Immature natural killer cell (primary cell): ENCODE results near the gene PREX1. TPM values are rescaled to one million over a fixed set of nuclear protein-coding genes. Genes with fewer than 3 reads are reported as not detected.
"Not testable (repeated sequence)": the region's sequence is repeated elsewhere in the genome, so short reads cannot be mapped to it uniquely, and the experiment has no call there.

ENCODE experiments used
- DNase-seq, 3 donors: peaks; one replicate each; pipeline ENCODE4 v3.0.0; 2022; ENCODE audit warnings: mixed read lengths in 1 of 3
- H3K27ac Mint-ChIP-seq, 6 donors: one replicate each; pipeline ENCODE4 v1.8.0; 2020; ENCODE audit warnings: mixed read lengths in 6 of 6, mild to moderate bottlenecking in 5 of 6, inconsistent platforms in 4 of 6, moderate library complexity in 3 of 6
- H3K27me3 Mint-ChIP-seq, 3 donors: one replicate each; pipeline ENCODE4 v1.8.0; 2020 to 2021; ENCODE audit warnings: low read depth in 3 of 3, mild to moderate bottlenecking in 3 of 3, mixed read lengths in 3 of 3, moderate library complexity in 3 of 3, inconsistent platforms in 1 of 3
- H3K36me3 Mint-ChIP-seq, 3 donors: one replicate each; pipeline ENCODE4 v1.8.0; 2020; ENCODE audit warnings: mixed read lengths in 3 of 3, inconsistent platforms in 2 of 3, mild to moderate bottlenecking in 2 of 3
- H3K4me1 Mint-ChIP-seq, 2 donors: one replicate each; pipeline ENCODE4 v1.8.0; 2020; ENCODE audit warnings: inconsistent platforms in 2 of 2, mild to moderate bottlenecking in 2 of 2, mixed read lengths in 2 of 2, moderate library complexity in 1 of 2
- H3K4me3 Mint-ChIP-seq, 5 donors: one replicate each; pipeline ENCODE4 v1.8.0; 2020; ENCODE audit warnings: mild to moderate bottlenecking in 5 of 5, mixed read lengths in 5 of 5, inconsistent platforms in 3 of 5, moderate library complexity in 3 of 5
- H3K9me3 Mint-ChIP-seq, 6 donors: one replicate each; pipeline ENCODE4 v1.8.0; 2020; ENCODE audit warnings: mild to moderate bottlenecking in 6 of 6, mixed read lengths in 6 of 6, inconsistent platforms in 4 of 6, moderate library complexity in 3 of 6
- polyA plus RNA-seq, 3 donors: library from polyadenylated mRNA; unstranded; fragments of 300-500 nt; fragmentation: Illumina TruSeq; gene quantifications; one replicate each; pipeline ENCODE4 v1.2.3, GENCODE V29; 2021

PREX1 gene
- 10 to 100 TPM; 30.5 to 94.3 (median 54.9) TPM for polyA plus RNA-seq

DNA sequence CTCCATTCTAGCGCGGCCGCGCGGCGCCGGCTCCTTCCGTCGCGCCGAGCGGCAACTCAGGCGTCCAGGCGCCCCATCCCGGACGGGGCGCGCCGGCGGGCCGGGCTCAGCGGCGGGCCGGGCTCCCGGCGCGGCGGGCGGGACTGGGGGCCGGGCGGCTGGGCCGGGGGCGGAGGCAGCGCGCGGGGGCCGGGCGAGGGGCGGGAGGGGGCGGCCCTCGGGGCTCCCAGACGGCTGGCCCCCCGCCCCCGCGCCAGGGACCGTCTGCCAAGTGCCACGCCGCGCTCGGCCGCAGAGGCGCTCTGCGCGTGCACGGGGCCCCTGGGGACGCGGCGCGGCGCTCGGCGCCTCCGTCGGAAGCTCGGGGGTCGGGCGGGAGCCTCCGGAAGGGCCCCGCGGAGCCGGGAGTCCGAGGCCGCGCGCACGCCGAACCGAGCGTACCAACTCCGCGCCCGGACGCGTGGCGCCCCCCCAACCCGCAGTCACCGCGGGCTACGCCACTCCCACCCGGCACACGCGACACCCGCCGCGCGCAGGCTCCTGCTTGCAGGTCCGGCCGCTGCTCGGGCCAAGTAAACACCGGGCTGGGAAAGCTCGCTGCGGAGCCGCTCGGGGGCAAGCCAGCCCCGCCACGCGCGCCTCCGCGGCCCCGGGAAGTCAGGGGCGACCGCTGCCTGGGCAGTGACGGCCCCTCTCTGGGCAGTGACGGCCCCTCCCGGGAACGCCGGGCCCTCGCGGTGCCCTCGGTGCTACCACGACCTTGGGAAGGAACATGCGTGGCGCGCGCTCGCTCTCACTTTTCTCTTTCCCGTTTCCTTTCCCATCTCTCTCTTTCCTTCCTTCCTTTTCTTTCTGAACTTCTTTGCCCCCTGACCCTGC, at the start of gene PREX1:
PREX1 (minus strand) TSS at position 145 of the 879 bp plus-strand sequence; CDS start at position 6, 139 bp downstream.
- Mint-ChIP-seq H3K4me1 (peaks cover 10 to 14% of the 10 kb centered on the region in 2 donors), H3K36me3 (peaks cover 0 to 9% (median 0%) of the 10 kb centered on the region in 3 donors), H3K27me3 (peaks cover 5 to 18% (median 12%) of the 10 kb centered on the region in 3 donors), H3K9me3 (no peaks in the 10 kb centered on the region), H3K4me3 (peak within 1 kb of the TSS; percentile 93 to 99 (median 98)), H3K27ac (peak within 1 kb of the TSS; percentile 82 to 99 (median 86))
- peak; percentile 89 for DNase-seq

- no peak overlapping the region for H3K27ac Mint-ChIP-seq
- peaks cover 32 to 37% of the 10 kb centered on the region in 2 donors for H3K4me1 Mint-ChIP-seq
- no peak overlapping the region for H3K4me3 Mint-ChIP-seq
- H3K36me3 Mint-ChIP-seq: no peaks in the 10 kb centered on the region
- peak in 2 of 3 donors; percentile 8 to 28 for DNase-seq
- H3K9me3 Mint-ChIP-seq: no peaks in the 10 kb centered on the region
- peaks cover 0 to 5% (median 5%) of the 10 kb centered on the region in 3 donors for H3K27me3 Mint-ChIP-seq
Measured at GRCh38 chr20:48877304-48877703, 49.5 kb upstream of the PREX1 start.

DNA sequence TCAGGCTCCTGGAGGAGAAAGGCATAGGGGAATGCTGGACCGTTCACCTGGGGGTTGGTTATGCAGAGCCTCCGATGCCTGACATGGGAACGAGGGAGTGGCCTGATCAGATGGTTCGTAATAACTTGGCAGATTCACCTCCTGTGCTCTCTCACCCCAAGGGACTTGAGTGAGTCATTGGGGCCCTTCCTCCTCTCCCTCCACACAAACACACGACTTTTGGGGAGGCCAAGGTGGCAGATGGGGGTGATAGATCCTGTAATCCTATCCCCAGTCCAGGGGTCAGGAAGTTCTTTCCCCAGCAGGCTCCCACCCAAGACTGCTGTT, 48.1 kb upstream of the PREX1 start:
- H3K4me3 Mint-ChIP-seq: peak overlapping the region in 1 of 5 donors; percentile 64
- no peaks in the 10 kb centered on the region for H3K36me3 Mint-ChIP-seq
- H3K27me3 Mint-ChIP-seq: peaks cover 0 to 5% (median 5%) of the 10 kb centered on the region in 3 donors
- no peak overlapping the region for H3K27ac Mint-ChIP-seq
- no peaks in the 10 kb centered on the region for H3K9me3 Mint-ChIP-seq
- peaks cover 34 to 41% of the 10 kb centered on the region in 2 donors for H3K4me1 Mint-ChIP-seq
- no peak for DNase-seq

DNA sequence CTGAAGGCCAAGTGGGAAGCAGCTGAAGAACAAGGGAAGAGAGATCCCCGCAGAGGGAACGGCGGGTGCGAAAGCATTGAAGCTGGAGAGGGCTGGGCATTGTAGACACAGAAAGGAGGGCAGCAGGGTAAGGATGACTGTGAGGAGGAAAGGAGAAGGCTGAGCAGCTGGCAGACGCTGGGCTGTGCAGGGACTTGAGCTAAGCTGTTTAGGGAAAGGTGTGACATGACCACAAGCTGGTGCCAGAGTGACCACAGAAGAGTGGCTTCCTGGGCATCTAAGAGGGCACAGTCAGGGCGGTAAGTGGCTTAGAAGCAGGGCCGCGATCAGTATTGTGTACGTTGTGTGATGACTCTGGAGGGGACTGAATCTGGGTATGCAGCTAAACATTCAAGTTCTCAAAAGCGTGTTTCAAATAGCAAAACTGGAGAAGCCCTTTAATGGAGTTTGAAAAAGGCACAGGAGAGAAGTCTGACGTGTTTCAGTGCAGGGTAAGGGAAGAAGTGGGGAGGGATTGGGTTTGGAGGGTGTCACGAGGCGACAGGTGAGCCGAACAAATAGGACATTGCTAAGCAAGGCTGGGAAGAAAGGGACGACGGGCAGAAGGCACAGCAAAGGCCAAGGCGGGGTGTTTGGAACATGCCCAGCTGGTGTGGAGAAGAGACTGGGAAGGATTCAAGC, 47.6 kb upstream of the PREX1 start:
- Mint-ChIP-seq H3K36me3 (no peaks in the 10 kb centered on the region), H3K27ac (peak overlapping the region in 4 of 6 donors; percentile 17 to 58 (median 31)), H3K27me3 (peaks cover 0 to 5% (median 5%) of the 10 kb centered on the region in 3 donors), H3K9me3 (no peaks in the 10 kb centered on the region), H3K4me3 (peak overlapping the region; percentile 8 to 64 (median 40)), H3K4me1 (peaks cover 34 to 41% of the 10 kb centered on the region in 2 donors)
- DNase-seq: peak; percentile 14 to 23 (median 21)

- H3K27ac Mint-ChIP-seq, H3K4me3 Mint-ChIP-seq, H3K36me3 Mint-ChIP-seq, H3K9me3 Mint-ChIP-seq, DNase-seq, H3K27me3 Mint-ChIP-seq: not testable (repeated sequence)
- peaks cover 15 to 18% of the 10 kb centered on the region in 2 donors for H3K4me1 Mint-ChIP-seq
Measured at GRCh38 chr20:48869442-48869841, 41.6 kb upstream of the PREX1 start.

GRCh38 chr20:48866936-48867335, 39.1 kb upstream of the PREX1 start:
- no peaks in the 10 kb centered on the region for H3K36me3 Mint-ChIP-seq
- H3K9me3 Mint-ChIP-seq: no peaks in the 10 kb centered on the region

GRCh38 chr20:48864738-48865318, 37.0 kb upstream of the PREX1 start:
- Mint-ChIP-seq H3K36me3 (no peaks in the 10 kb centered on the region), H3K27me3 (peaks cover 0 to 6% (median 3%) of the 10 kb centered on the region in 3 donors), H3K4me3 (no peak overlapping the region), H3K9me3 (no peaks in the 10 kb centered on the region), H3K27ac (no peak overlapping the region), H3K4me1 (peaks cover 24 to 26% of the 10 kb centered on the region in 2 donors)
- DNase-seq: no peak

More at GRCh38 chr20:48866936-48867335, 39.1 kb upstream of the PREX1 start:
- Mint-ChIP-seq H3K4me3 (no peak overlapping the region), H3K27me3 (peaks cover 0 to 6% (median 3%) of the 10 kb centered on the region in 3 donors), H3K4me1 (peaks cover 4 to 6% of the 10 kb centered on the region in 2 donors), H3K27ac (no peak overlapping the region)
- no peak for DNase-seq

- Mint-ChIP-seq H3K9me3 (no peaks in the 10 kb centered on the region), H3K4me3 (no peak overlapping the region), H3K36me3 (no peaks in the 10 kb centered on the region), H3K4me1 (peaks cover 25 to 26% of the 10 kb centered on the region in 2 donors), H3K27ac (no peak overlapping the region), H3K27me3 (peaks cover 0 to 6% (median 3%) of the 10 kb centered on the region in 3 donors)
- no peak for DNase-seq
Measured at GRCh38 chr20:48864254-48864653, 36.5 kb upstream of the PREX1 start.

GRCh38 chr20:48862279-48862678, 34.5 kb upstream of the PREX1 start:
- peaks cover 26% of the 10 kb centered on the region in 2 donors for H3K4me1 Mint-ChIP-seq
- no peaks in the 10 kb centered on the region for H3K9me3 Mint-ChIP-seq
- peaks cover 0 to 6% (median 3%) of the 10 kb centered on the region in 3 donors for H3K27me3 Mint-ChIP-seq
- no peak for DNase-seq
- no peak overlapping the region for H3K27ac Mint-ChIP-seq
- no peaks in the 10 kb centered on the region for H3K36me3 Mint-ChIP-seq
- H3K4me3 Mint-ChIP-seq: peak overlapping the region in 1 of 5 donors; percentile 33

DNA sequence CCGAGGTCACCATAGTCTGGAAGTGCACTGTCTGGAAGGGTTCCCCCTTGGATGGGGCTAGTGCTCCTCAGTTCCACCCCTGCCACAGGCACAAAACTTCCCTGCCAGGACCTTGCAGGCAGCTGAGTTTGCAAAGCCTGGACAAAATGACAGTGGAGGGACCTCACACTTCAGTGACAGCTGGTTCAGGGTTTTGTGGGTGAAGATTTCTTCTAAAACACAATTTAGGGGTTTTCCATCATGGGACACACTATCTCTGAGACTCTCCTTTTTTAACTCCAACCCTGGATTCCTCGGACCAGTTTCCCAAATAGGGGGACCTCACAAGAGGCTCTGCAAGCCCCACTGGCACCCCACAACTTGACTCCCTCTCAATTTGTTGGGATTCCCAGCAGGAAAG, 33.6 kb upstream of the PREX1 start:
- H3K27ac Mint-ChIP-seq: peak overlapping the region in 1 of 6 donors; percentile 68
- peak in 1 of 3 donors; percentile 4 for DNase-seq

GRCh38 chr20:48858075-48858790, 30.4 kb upstream of the PREX1 start:
- peak overlapping the region in 1 of 6 donors; percentile 44 for H3K27ac Mint-ChIP-seq
- DNase-seq: no peak
- H3K36me3 Mint-ChIP-seq: peaks cover 0 to under 1% (median 0%) of the 10 kb centered on the region in 3 donors
- H3K4me3 Mint-ChIP-seq: no peak overlapping the region
- peaks cover 26% of the 10 kb centered on the region in 2 donors for H3K4me1 Mint-ChIP-seq
- no peaks in the 10 kb centered on the region for H3K27me3 Mint-ChIP-seq
- H3K9me3 Mint-ChIP-seq: no peaks in the 10 kb centered on the region

More for the DNA sequence above, 33.6 kb upstream of the PREX1 start:
- H3K36me3 Mint-ChIP-seq: no peaks in the 10 kb centered on the region
- no peaks in the 10 kb centered on the region for H3K9me3 Mint-ChIP-seq
- H3K4me1 Mint-ChIP-seq: peaks cover 26% of the 10 kb centered on the region in 2 donors
- H3K4me3 Mint-ChIP-seq: peak overlapping the region in 2 of 5 donors; percentile 30 to 41
- H3K27me3 Mint-ChIP-seq: peaks cover 0 to 3% (median 2%) of the 10 kb centered on the region in 3 donors

GRCh38 chr20:48856130-48856529, 28.3 kb upstream of the PREX1 start:
- H3K4me3 Mint-ChIP-seq: no peak overlapping the region
- H3K36me3 Mint-ChIP-seq: peaks cover 0 to 8% (median 0%) of the 10 kb centered on the region in 3 donors
- peaks cover 13 to 15% of the 10 kb centered on the region in 2 donors for H3K4me1 Mint-ChIP-seq
- no peak overlapping the region for H3K27ac Mint-ChIP-seq
- no peaks in the 10 kb centered on the region for H3K9me3 Mint-ChIP-seq
- no peak for DNase-seq
- H3K27me3 Mint-ChIP-seq: no peaks in the 10 kb centered on the region

DNA sequence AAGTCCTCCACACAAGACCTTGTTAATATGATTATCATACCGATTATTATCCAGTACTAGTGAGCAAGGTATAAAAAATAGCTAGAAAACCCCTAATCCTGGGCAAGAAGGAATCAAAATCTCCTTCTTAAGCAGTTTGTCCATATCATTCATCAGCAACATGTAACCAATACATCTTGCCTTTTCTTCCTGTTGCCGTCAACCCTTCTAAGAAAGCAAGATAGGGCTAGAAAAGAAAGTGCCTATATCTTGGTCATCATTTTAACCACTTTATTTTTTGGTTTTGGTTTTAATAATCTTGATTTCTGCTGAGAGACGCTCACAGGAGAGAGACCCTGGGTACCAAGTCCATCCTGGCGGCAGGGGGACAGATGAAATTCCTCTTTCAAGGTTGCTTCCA, 27.2 kb upstream of the PREX1 start:
- no peak for DNase-seq
- Mint-ChIP-seq H3K27ac (no peak overlapping the region), H3K36me3 (peaks cover 0 to 8% (median 0%) of the 10 kb centered on the region in 3 donors), H3K4me3 (no peak overlapping the region), H3K4me1 (peaks cover 3 to 4% of the 10 kb centered on the region in 2 donors), H3K27me3 (no peaks in the 10 kb centered on the region), H3K9me3 (no peaks in the 10 kb centered on the region)
